H1 (cell line): ENCODE measurements around the gene PRXL2B. TPM values are rescaled to one million over a fixed set of nuclear protein-coding genes. Genes with fewer than 3 reads are reported as not detected.

ENCODE experiments used
- CTCF ChIA-PET: fragments of 300-600 bp; sonication (Branson Sonifier 250); formaldehyde crosslinking; loops from one replicate; lab custom pipeline; 2021; ENCODE audit not compliant: partially characterized antibody; lab: Charles Lee
- POLR2A ChIA-PET: fragments of 300-600 bp; sonication (Branson Sonifier 250); formaldehyde crosslinking; loops from one replicate; lab custom pipeline; 2021; ENCODE audit warnings: inconsistent platforms; ENCODE audit not compliant: partially characterized antibody; lab: Charles Lee
- DNase-seq, 2 experiments: peaks; one replicate each; pipeline versions ENCODE4 v3.0.0 to v3.0.0-alpha.2; 2010 to 2022; ENCODE audit warnings: low spot score in 2 of 2, low read depth in 1 of 2, mixed read lengths in 1 of 2
- FAIRE-seq: peaks from 2 replicates; lab custom pipeline; 2011; peaks lifted over from hg19 to GRCh38; lab: Jason Lieb, UNC
- H2AFZ ChIP-seq: 2 replicates; pipeline ENCODE4 v1.8.1; 2012; ENCODE audit warnings: low read length, inconsistent platforms
- H2AK5ac ChIP-seq: 2 replicates; pipeline ENCODE4 v1.6.1; 2013; ENCODE audit warnings: low read depth, low read length
- H2BK120ac ChIP-seq: replicated peaks from 2 replicates; pipeline ENCODE3; 2013; ENCODE audit warnings: low read depth, low read length, inconsistent platforms
- H2BK12ac ChIP-seq: 2 replicates; pipeline ENCODE4 v1.6.1; 2013; ENCODE audit warnings: low read depth, low read length
- H2BK15ac ChIP-seq: 2 replicates; pipeline ENCODE4 v1.6.1; 2013; ENCODE audit warnings: low read length
- H2BK20ac ChIP-seq: 2 replicates; pipeline ENCODE4 v1.6.1; 2013; ENCODE audit warnings: low read length
- H2BK5ac ChIP-seq: 2 replicates; pipeline ENCODE4 v1.6.1; 2013; ENCODE audit warnings: low read depth, low read length
- H3K14ac ChIP-seq: 2 replicates; pipeline ENCODE4 v1.6.1; 2013; ENCODE audit warnings: inconsistent platforms; ENCODE audit not compliant: insufficient read length
- H3K18ac ChIP-seq: 2 replicates; pipeline ENCODE4 v1.6.1; 2013; ENCODE audit warnings: low read length; ENCODE audit errors: extremely low read depth
- H3K23ac ChIP-seq: 2 replicates; pipeline ENCODE4 v1.6.1; 2013; ENCODE audit warnings: inconsistent platforms; ENCODE audit not compliant: insufficient read length
- H3K23me2 ChIP-seq: 2 replicates; pipeline ENCODE4 v1.6.1; 2013; ENCODE audit warnings: low read depth, low read length
- H3K27ac ChIP-seq: 2 replicates; pipeline ENCODE4 v1.6.1; 2011; ENCODE audit warnings: low read depth, low read length, inconsistent platforms
- H3K27me3 ChIP-seq, 4 experiments: replicated peaks in 1 of 4; 1 replicate in 1 of 4; 2 replicates in 3 of 4; pipeline versions ENCODE4 v1.6.1 to v1.8.1; 2011 to 2013; ENCODE audit warnings: low read length in 3 of 4, mild to moderate bottlenecking in 3 of 4, inconsistent platforms in 2 of 4, mixed read lengths in 2 of 4, moderate library complexity in 1 of 4; ENCODE audit not compliant: control insufficient read depth in 3 of 4, insufficient read depth in 3 of 4; ENCODE audit errors: extremely low read depth in 1 of 4
- H3K36me3 ChIP-seq, 4 experiments: 2 replicates each; pipeline versions ENCODE4 v1.6.1 to v1.8.1; 2011 to 2013; ENCODE audit warnings: mild to moderate bottlenecking in 4 of 4, low read length in 3 of 4, moderate library complexity in 2 of 4, control low read depth in 1 of 4, inconsistent platforms in 1 of 4; ENCODE audit not compliant: insufficient read depth in 4 of 4, control insufficient read depth in 2 of 4
- H3K4ac ChIP-seq: replicated peaks from 2 replicates; pipeline ENCODE3; 2013; ENCODE audit warnings: low read length, low read depth, mixed read lengths, inconsistent platforms; ENCODE audit not compliant: insufficient read length
- H3K4me1 ChIP-seq, 4 experiments: replicated peaks in 1 of 4; 1 replicate in 1 of 4; 2 replicates in 3 of 4; pipeline versions ENCODE4 v1.6.1 to v1.8.1; 2011 to 2013; ENCODE audit warnings: low read length in 3 of 4, inconsistent platforms in 2 of 4, mixed read lengths in 1 of 4; ENCODE audit not compliant: insufficient read depth in 4 of 4, control insufficient read depth in 3 of 4
- H3K4me2 ChIP-seq, 2 experiments: 2 replicates each; pipeline versions ENCODE4 v1.6.1 to v1.8.1; 2011 to 2013; ENCODE audit warnings: low read depth in 2 of 2, low read length in 2 of 2, control low read depth in 1 of 2, inconsistent platforms in 1 of 2, mild to moderate bottlenecking in 1 of 2; ENCODE audit not compliant: insufficient read depth in 1 of 2
- H3K4me3 ChIP-seq, 4 experiments: fragments of 200-600, 300-600 bp in 1 of 4; sonication (generic), shearing (Covaris generic), sonication (Bioruptor Twin) in 1 of 4; 2 replicates each; pipeline versions ENCODE4 v1.5.1 to v1.8.1; 2011 to 2016; ENCODE audit warnings: low read length in 4 of 4, low read depth in 3 of 4, control low read depth in 2 of 4, inconsistent platforms in 2 of 4, mild to moderate bottlenecking in 2 of 4, mixed read lengths in 1 of 4, moderate library complexity in 1 of 4; ENCODE audit not compliant: insufficient read depth in 2 of 4; ENCODE audit errors: extremely low read depth in 1 of 4
- H3K56ac ChIP-seq: replicated peaks from 2 replicates; pipeline ENCODE3; 2013; ENCODE audit warnings: low read depth, mild to moderate bottlenecking, mixed read lengths, low read length, inconsistent platforms; ENCODE audit not compliant: insufficient read length
- H3K79me1 ChIP-seq: 2 replicates; pipeline ENCODE4 v1.6.1; 2013; ENCODE audit warnings: low read depth, low read length, control low read depth
- H3K79me2 ChIP-seq, 2 experiments: 2 replicates each; pipeline versions ENCODE4 v1.6.1 to v1.8.1; 2012 to 2013; ENCODE audit warnings: low read length in 2 of 2, mild to moderate bottlenecking in 2 of 2, inconsistent platforms in 1 of 2; ENCODE audit not compliant: insufficient read depth in 2 of 2, control insufficient read depth in 1 of 2
- H3K9ac ChIP-seq, 4 experiments: replicated peaks in 1 of 4; 1 replicate in 1 of 4; 2 replicates in 3 of 4; pipeline versions ENCODE4 v1.6.1 to v1.8.1; 2011 to 2013; ENCODE audit warnings: low read depth in 3 of 4, low read length in 3 of 4, control low read depth in 2 of 4, mild to moderate bottlenecking in 2 of 4, moderate library complexity in 2 of 4, inconsistent platforms in 1 of 4; ENCODE audit errors: extremely low read depth in 1 of 4
- H3K9me3 ChIP-seq, 2 experiments: 2 replicates each; pipeline versions ENCODE4 v1.6.1 to v1.8.1; 2012 to 2013; ENCODE audit warnings: mild to moderate bottlenecking in 2 of 2, moderate library complexity in 2 of 2, control low read depth in 1 of 2, inconsistent platforms in 1 of 2, low read depth in 1 of 2, low read length in 1 of 2, mixed read lengths in 1 of 2; ENCODE audit not compliant: insufficient read depth in 2 of 2
- H4K20me1 ChIP-seq, 2 experiments: replicated peaks in 1 of 2; 2 replicates each; pipeline versions ENCODE3 to v1.8.1; 2011 to 2013; ENCODE audit warnings: inconsistent platforms in 2 of 2, low read length in 2 of 2, mild to moderate bottlenecking in 1 of 2; ENCODE audit not compliant: insufficient read depth in 2 of 2, control insufficient read depth in 1 of 2
- H4K5ac ChIP-seq: 2 replicates; pipeline ENCODE4 v1.6.1; 2013; ENCODE audit warnings: low read length, low read depth, mixed read lengths, inconsistent platforms; ENCODE audit not compliant: insufficient read length
- H4K8ac ChIP-seq: 2 replicates; pipeline ENCODE4 v1.8.0; 2013; ENCODE audit warnings: mild to moderate bottlenecking, moderate library complexity, low read length, inconsistent platforms; ENCODE audit not compliant: insufficient read depth; ENCODE audit errors: extremely low read depth
- H4K91ac ChIP-seq: replicated peaks from 2 replicates; pipeline ENCODE3; 2013; ENCODE audit warnings: low read length, mixed read lengths, inconsistent platforms; ENCODE audit not compliant: insufficient read length
- ASH2L ChIP-seq: fragments of 200-600, 300-600 bp; sonication (generic); IDR thresholded peaks from one replicate; pipeline ENCODE4 v1.7.1; 2017; ENCODE audit warnings: low read length
- CHD2 ChIP-seq: IDR thresholded peaks from 2 replicates; pipeline ENCODE4 v1.6.1; 2012; ENCODE audit warnings: low read length, improper control_type of control experiment
- FOSL1 ChIP-seq: IDR thresholded peaks from 2 replicates; pipeline ENCODE4 v1.6.1; 2011; ENCODE audit warnings: mild to moderate bottlenecking, low read depth, low read length, moderate library complexity; ENCODE audit not compliant: insufficient read depth
- RNF2 ChIP-seq: fragments of 200-900, 300-1000 bp; sonication (generic); IDR thresholded peaks from 2 replicates; pipeline ENCODE4 v1.7.1; 2016; ENCODE audit warnings: borderline replicate concordance, low read depth, mild to moderate bottlenecking, antibody characterized with exemption, low read length; ENCODE audit not compliant: poor library complexity, severe bottlenecking; ENCODE audit errors: missing control alignments
- RXRA ChIP-seq: IDR thresholded peaks from 2 replicates; pipeline ENCODE4 v1.6.1; 2011; ENCODE audit warnings: low read depth, mild to moderate bottlenecking, low read length, moderate library complexity; ENCODE audit not compliant: insufficient read depth
- WGBS, 2 experiments: shearing (Covaris generic) in 1 of 2; methylation state at CpG; one replicate each; pipeline versions ENCODE4 v1.1.6 to v1.1.7; 2013 to 2015; ENCODE audit warnings: low lambda C conversion rate in 2 of 2, mixed read lengths in 2 of 2, inconsistent platforms in 1 of 2, low coverage in 1 of 2, missing lambda C conversion rate in 1 of 2; ENCODE audit not compliant: insufficient replicate concordance in 2 of 2, insufficient coverage in 1 of 2, insufficient read length in 1 of 2; ENCODE audit errors: extremely low coverage in 1 of 2, missing lambda C conversion rate in 1 of 2; 5-methylcytosine and 5-hydroxymethylcytosine counted together
- polyA plus RNA-seq, 7 experiments: library from polyadenylated mRNA; depleted of rRNA in 3 of 7; stranded (reverse) in 5 of 7; unstranded in 2 of 7; fragments of >200 nt in 5 of 7; fragments of 200-250 nt in 2 of 7; gene quantifications; 1 replicate in 5 of 7; 2 replicates in 1 of 7; 4 replicates in 1 of 7; pipeline versions ENCODE4 v1.2.1 to v1.2.3, GENCODE V29; 2011 to 2013; ENCODE audit warnings: missing spikeins in 2 of 7, mixed read lengths in 2 of 7
- total RNA-seq: library from RNA; stranded (reverse); fragmentation: NEBNext Ultra II Directional; extraction: Animal tissue kit (Norgen Biotek cat#: 25700); gene quantifications from 2 replicates; pipeline ENCODE4 v1.2.1, GENCODE V29; 2021

Gene PRXL2B
- total and polyA plus RNA-seq, 2 of the 8 experiments (the other 6 are each of a cell fraction or from before 2014, with no cell fraction given): 35.3 to 46.0 TPM

GRCh38 chr1:2538872-2539271 lies 47.7 kb upstream of the PRXL2B start:
- peaks cover 0 to 33% (median 14%) of the 10 kb centered on the region in 4 experiments; a peak in 6 of 7 replicates for H3K4me1 ChIP-seq
- FAIRE-seq: no peak

More at GRCh38 chr1:2538872-2539271, 47.7 kb upstream of the PRXL2B start:
- WGBS, 2 experiments: 86% methylated on average over 8 of the region's 8 CpGs; no CpG with 5 or more reads in 1 of the 2 experiments
- no peak overlapping the region for H2BK15ac ChIP-seq
- no peak overlapping the region for H3K4ac ChIP-seq
- no peak overlapping the region for H3K56ac ChIP-seq
- no peak overlapping the region for H4K91ac ChIP-seq
- ChIA-PET CTCF (interaction anchor here (0.9 to 3.0 kb wide), 11 partner anchors 9 to 851 kb away, joined by 3 to 17 read pairs (median 4); partner anchors contain the start of gene TNFRSF14), POLR2A (interaction anchor here (0.6 kb wide), 1 partner anchor 97 kb away, joined by 3 read pairs; no protein-coding TSS in a partner anchor)
- H3K9ac ChIP-seq: no peak overlapping the region
- H3K27ac ChIP-seq: no peak overlapping the region
- H3K4me2 ChIP-seq: no peak overlapping the region
- H3K23me2 ChIP-seq: no peaks in the 10 kb centered on the region
- H4K5ac ChIP-seq: no peak overlapping the region
- H3K36me3 ChIP-seq: no peaks in the 10 kb centered on the region
- no peak overlapping the region for H3K23ac ChIP-seq
- H3K9me3 ChIP-seq: no peaks in the 10 kb centered on the region
- H3K79me2 ChIP-seq: no peaks in the 10 kb centered on the region
- no peak overlapping the region for H2AFZ ChIP-seq
- no peak overlapping the region for H3K14ac ChIP-seq
- H4K8ac ChIP-seq: no peak overlapping the region
- H3K79me1 ChIP-seq: no peaks in the 10 kb centered on the region
- H3K4me3 ChIP-seq: no peak overlapping the region
- H4K20me1 ChIP-seq: peaks cover 0 to 5% of the 10 kb centered on the region in 2 experiments
- TF ChIP-seq ASH2L (no peak), RNF2 (no peak), FOSL1 (no peak), CHD2 (no peak), RXRA (no peak)
- no peak overlapping the region for H2AK5ac ChIP-seq
- no peak overlapping the region for H2BK120ac ChIP-seq
- no peak overlapping the region for H2BK20ac ChIP-seq
- no peak for DNase-seq
- H2BK5ac ChIP-seq: no peak overlapping the region
- H3K18ac ChIP-seq: no peak overlapping the region
- peaks cover 0 to 49% (median 33%) of the 10 kb centered on the region in 4 experiments; a peak in 6 of 7 replicates for H3K27me3 ChIP-seq
- no peak overlapping the region for H2BK12ac ChIP-seq
